Measurements from ENCODE around the gene TTC32.
"Not testable (repeated sequence)": the region's sequence is repeated elsewhere in the genome, so short reads cannot be mapped to it uniquely, and the experiment has no call there.

TTC32 gene

DNA sequence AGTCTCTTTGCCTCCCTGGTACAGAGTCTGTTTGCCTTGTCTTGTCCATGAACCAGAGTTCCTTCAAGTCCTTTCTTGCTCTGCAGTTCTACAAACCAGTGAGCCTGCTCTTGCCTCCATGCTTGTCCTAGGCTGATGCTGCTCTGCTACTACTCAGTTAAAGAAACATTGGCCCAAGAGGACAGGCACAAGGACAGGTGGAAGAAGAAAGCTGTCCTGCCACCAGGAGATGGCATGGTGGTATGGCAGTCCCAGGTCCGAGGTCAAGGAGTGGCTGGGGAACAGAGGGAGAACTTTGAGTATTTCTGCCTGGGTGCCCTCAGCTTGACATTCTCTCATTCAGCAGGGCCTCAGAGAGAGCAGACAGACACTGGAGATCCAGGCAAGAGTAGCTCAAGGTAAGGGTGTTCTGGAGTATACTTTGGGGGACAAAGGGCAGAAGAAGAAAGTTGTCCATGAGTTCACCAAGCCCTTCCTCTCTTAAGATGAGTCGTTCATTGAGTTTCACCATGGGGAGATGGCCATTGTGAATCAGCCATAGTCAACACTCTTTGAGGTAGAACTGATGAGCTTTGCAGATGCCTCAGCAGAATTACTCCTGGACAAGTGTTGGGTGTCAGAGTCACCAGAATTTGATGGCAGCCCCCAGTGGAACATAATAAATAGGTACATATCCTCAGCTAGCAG is 20.4 kb downstream of the TTC32 start:
- TF ChIP-seq TAF1 (IDR thresholded peaks at IDR 0.05; ENCODE audit: borderline replicate concordance, low read depth, low read length) (no peak), POLR2A (IDR thresholded peaks at IDR 0.05; ENCODE audit: low read depth, low read length) (no peak), POLR2AphosphoS5 (IDR thresholded peaks at IDR 0.05; ENCODE audit: low read depth, low read length) (no peak)
- no peak for DNase-seq (ENCODE audit: insufficient read length)
- no peak for FAIRE-seq

DNA sequence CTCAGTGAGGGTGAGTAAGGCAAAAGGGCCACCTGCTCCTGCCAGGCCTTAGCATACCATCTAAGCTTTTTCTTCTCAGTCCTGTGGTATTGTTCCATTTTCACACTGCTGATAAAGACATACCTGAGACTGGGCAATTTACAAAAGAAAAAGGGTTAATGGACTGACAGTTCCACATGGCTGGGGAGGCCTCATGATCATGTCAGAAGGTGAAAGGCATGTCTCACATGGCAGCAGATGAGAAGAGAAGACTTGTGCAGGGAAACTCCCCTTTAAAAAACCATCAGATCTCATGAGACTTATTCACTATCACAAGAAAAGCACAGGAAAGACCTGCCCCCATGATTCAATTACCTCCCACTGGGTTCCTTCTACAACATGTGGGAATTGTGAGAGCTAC is 21.6 kb downstream of the TTC32 start:
- FAIRE-seq; DNase-seq (ENCODE audit: insufficient read length): not testable (repeated sequence)

DNA sequence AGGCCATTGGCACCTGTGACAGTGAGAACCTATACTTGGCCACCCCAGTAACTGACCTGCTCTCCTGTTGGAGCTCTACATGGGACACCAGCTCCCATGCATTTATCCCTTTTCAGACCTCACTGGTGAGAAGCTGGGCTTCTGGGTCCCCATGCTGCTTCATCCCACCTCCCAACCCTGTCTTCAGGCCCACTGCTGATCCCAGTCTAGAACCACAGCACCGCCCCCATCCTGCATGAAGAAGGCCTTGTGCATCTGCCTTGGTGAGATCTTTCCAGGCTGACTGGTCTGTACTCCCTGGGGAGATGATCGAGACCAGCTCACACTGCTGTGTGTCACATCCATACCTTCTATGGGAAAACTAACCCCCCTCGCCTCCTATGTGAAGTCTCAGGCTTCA is 22.7 kb downstream of the TTC32 start:
- FAIRE-seq (no peak), DNase-seq (ENCODE audit: insufficient read length) (no peak)
- no peak for TF ChIP-seq TAF1 (IDR thresholded peaks at IDR 0.05; ENCODE audit: borderline replicate concordance, low read depth, low read length)

- DNase-seq (ENCODE audit: insufficient read length) (no peak), FAIRE-seq (no peak)
- TF ChIP-seq POLR2A (IDR thresholded peaks at IDR 0.05; ENCODE audit: low read depth, low read length) (no peak), TAF1 (IDR thresholded peaks at IDR 0.05; ENCODE audit: borderline replicate concordance, low read depth, low read length) (no peak), POLR2AphosphoS5 (IDR thresholded peaks at IDR 0.05; ENCODE audit: low read depth, low read length) (no peak)
Observed at GRCh38 chr2:19878268-19879046, 23.3 kb downstream of the TTC32 start.

DNA sequence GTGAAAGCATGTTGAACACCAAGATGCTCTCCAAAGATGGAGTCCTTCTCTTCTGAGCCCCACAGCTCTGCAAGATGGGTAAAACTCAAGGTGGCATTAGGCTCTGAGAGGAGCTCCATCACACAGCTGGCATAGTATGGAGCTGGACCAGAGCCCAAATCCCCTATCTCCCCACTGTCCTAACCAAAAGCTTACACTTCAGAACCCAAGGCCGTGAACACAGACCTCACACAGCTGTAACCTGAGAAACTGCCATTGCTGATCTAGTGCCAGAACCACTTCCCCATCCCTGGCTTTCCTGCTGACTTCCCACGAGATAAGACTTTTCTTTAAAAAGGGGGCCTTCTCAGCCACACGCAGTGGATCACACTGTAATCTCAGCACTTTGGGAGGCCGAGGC is 25.0 kb downstream of the TTC32 start:
- TF ChIP-seq POLR2A (IDR thresholded peaks at IDR 0.05; ENCODE audit: low read depth, low read length): no peak
- no peak for TF ChIP-seq TAF1 (IDR thresholded peaks at IDR 0.05; ENCODE audit: borderline replicate concordance, low read depth, low read length)
- TF ChIP-seq POLR2AphosphoS5 (IDR thresholded peaks at IDR 0.05; ENCODE audit: low read depth, low read length): no peak
- no peak for DNase-seq (ENCODE audit: insufficient read length)
- no peak for FAIRE-seq

- FAIRE-seq (no peak), DNase-seq (ENCODE audit: insufficient read length) (no peak)
- TF ChIP-seq POLR2AphosphoS5 (IDR thresholded peaks at IDR 0.05; ENCODE audit: low read depth, low read length) (no peak), TAF1 (IDR thresholded peaks at IDR 0.05; ENCODE audit: borderline replicate concordance, low read depth, low read length) (no peak), POLR2A (IDR thresholded peaks at IDR 0.05; ENCODE audit: low read depth, low read length) (no peak)
Observed at GRCh38 chr2:19875280-19875679, 26.5 kb downstream of the TTC32 start.

- FAIRE-seq: no peak
- TF ChIP-seq POLR2AphosphoS5 (IDR thresholded peaks at IDR 0.05; ENCODE audit: low read depth, low read length): no peak
- TF ChIP-seq POLR2A (IDR thresholded peaks at IDR 0.05; ENCODE audit: low read depth, low read length): no peak
- TF ChIP-seq TAF1 (IDR thresholded peaks at IDR 0.05; ENCODE audit: borderline replicate concordance, low read depth, low read length): no peak
- no peak for DNase-seq (ENCODE audit: insufficient read length)
Observed at GRCh38 chr2:19874726-19875125, 27.1 kb downstream of the TTC32 start.

GRCh38 chr2:19873014-19873413 is 28.8 kb downstream of the TTC32 start:
- DNase-seq (ENCODE audit: insufficient read length): no peak

DNA sequence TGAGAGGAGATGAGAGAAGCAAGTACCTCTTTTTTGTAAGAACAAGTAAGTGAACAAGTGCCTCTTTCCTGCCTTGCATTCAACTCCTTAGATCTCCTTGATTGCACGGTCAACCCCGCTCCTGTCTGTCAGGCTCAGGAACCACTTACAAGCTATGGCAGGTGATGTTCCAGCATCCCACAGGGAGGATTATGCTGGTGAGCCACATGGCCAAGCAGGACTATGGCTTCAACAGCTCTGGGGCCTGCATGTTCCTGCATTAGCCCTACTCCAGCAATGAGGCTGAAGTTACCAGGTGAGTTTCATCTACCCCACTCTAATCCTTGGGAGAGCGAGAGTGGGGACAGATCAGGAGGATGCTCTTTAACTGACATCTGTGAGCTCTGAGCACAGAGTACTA is 29.5 kb downstream of the TTC32 start:
- FAIRE-seq (no peak), DNase-seq (ENCODE audit: insufficient read length) (no peak)
- TF ChIP-seq POLR2A (IDR thresholded peaks at IDR 0.05; ENCODE audit: low read depth, low read length): no peak
- TF ChIP-seq POLR2AphosphoS5 (IDR thresholded peaks at IDR 0.05; ENCODE audit: low read depth, low read length): no peak
- TF ChIP-seq TAF1 (IDR thresholded peaks at IDR 0.05; ENCODE audit: borderline replicate concordance, low read depth, low read length): no peak

More at GRCh38 chr2:19873014-19873413, 28.8 kb downstream of the TTC32 start:
- no peak for FAIRE-seq
- no peak for TF ChIP-seq POLR2A (IDR thresholded peaks at IDR 0.05; ENCODE audit: low read depth, low read length)
- TF ChIP-seq POLR2AphosphoS5 (IDR thresholded peaks at IDR 0.05; ENCODE audit: low read depth, low read length): no peak
- TF ChIP-seq TAF1 (IDR thresholded peaks at IDR 0.05; ENCODE audit: borderline replicate concordance, low read depth, low read length): no peak

DNA sequence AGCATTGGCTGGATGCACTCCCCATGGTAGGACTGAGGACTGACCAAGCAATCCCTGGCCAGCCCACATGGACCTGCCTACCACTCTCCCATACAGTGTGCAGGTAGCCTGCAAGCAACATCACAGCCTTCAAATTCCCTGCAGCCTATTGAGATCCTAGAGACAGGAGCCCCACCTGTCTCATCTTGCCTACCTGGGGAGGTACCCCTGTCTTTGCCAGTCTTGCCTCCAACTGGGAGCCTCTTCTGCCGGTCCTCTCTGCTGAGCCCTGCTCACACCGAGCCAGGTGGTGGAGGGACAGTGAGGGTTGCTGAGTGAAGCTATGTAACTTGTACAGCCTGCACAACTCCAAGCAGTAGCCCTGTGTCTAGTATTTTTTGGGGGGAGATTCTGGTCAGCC is 29.9 kb downstream of the TTC32 start:
- TF ChIP-seq POLR2A (IDR thresholded peaks at IDR 0.05; ENCODE audit: low read depth, low read length): no peak
- no peak for TF ChIP-seq POLR2AphosphoS5 (IDR thresholded peaks at IDR 0.05; ENCODE audit: low read depth, low read length)
- no peak for TF ChIP-seq TAF1 (IDR thresholded peaks at IDR 0.05; ENCODE audit: borderline replicate concordance, low read depth, low read length)

GRCh38 chr2:19870792-19871191 is 31.0 kb downstream of the TTC32 start:
- no peak for DNase-seq (ENCODE audit: insufficient read length)
- FAIRE-seq: no peak
- TF ChIP-seq POLR2A (IDR thresholded peaks at IDR 0.05; ENCODE audit: low read depth, low read length): no peak
- no peak for TF ChIP-seq TAF1 (IDR thresholded peaks at IDR 0.05; ENCODE audit: borderline replicate concordance, low read depth, low read length)
- no peak for TF ChIP-seq POLR2AphosphoS5 (IDR thresholded peaks at IDR 0.05; ENCODE audit: low read depth, low read length)

More for the DNA sequence above, 29.9 kb downstream of the TTC32 start:
- FAIRE-seq: no peak
- no peak for DNase-seq (ENCODE audit: insufficient read length)
